Astrocyte of the cerebellum (primary cell): ENCODE measurements around the gene DPP7.

Source experiments
- DNase-seq: peaks from one replicate; pipeline ENCODE4 v3.0.0-alpha.2; 2011; ENCODE audit warnings: low read depth
- H3K4me3 ChIP-seq: 2 replicates; pipeline ENCODE4 v1.5.1; 2011; ENCODE audit warnings: mild to moderate bottlenecking, low read depth, low read length, moderate library complexity
- CTCF ChIP-seq: IDR thresholded peaks from 2 replicates; pipeline ENCODE4 v1.5.1; 2012; ENCODE audit warnings: low read length, low read depth, moderate library complexity, mild to moderate bottlenecking; ENCODE audit errors: missing control alignments
- in situ Hi-C: cut with HindIII; loops from 2 replicates; pipeline ENCODE4 v1.10.0; 2017; ENCODE audit warnings: low sequenced_read_pairs

The DPP7 gene

GRCh38 chr9:137110911-137111787 lies 3.4 kb downstream of the DPP7 start:
- TF ChIP-seq CTCF: no peak
- H3K4me3 ChIP-seq: no peak overlapping the region
- no peak for DNase-seq
- in situ Hi-C loops: no loop called here

DNA sequence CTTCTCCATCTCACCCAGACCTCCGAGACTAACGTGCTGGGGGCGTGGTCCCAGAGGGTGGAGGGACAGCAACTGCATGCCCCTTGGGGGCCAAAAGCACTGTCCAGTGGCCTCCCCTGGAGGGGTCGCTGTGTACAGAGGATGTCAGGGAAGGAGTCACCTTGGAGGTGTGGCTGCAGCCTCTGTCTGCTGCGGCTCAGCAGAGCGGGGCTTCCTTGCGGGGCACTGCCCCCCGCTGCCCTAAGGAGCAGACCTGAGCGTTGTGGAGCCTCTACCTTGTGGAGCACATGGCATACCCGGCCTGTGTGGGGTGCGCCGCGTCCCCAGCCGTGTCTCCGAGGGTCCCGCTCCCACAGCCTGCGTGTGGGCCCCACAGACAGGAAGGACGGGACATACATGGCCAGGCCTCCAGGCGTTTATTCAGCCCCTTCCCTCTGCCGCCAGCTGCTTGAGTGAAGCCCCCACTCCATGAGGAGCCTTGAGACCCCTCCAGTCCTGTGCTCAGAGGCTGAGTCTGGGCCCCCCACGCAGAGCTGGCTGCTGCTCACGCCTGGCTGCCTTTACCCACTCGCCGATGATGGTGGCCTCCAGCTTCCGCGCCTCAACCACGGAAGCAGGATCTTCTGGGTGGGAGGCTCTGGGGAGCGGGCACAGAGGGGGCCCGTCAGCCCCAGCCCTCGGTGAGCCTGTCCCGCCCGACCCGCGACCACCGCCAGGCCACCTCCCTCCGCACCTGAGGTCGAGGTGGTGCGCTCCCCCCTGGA lies 4.2 kb downstream of the DPP7 start:
- in situ Hi-C loops: no loop called here
- DNase-seq: no peak
- no peak for TF ChIP-seq CTCF
- H3K4me3 ChIP-seq: no peak overlapping the region

DNA sequence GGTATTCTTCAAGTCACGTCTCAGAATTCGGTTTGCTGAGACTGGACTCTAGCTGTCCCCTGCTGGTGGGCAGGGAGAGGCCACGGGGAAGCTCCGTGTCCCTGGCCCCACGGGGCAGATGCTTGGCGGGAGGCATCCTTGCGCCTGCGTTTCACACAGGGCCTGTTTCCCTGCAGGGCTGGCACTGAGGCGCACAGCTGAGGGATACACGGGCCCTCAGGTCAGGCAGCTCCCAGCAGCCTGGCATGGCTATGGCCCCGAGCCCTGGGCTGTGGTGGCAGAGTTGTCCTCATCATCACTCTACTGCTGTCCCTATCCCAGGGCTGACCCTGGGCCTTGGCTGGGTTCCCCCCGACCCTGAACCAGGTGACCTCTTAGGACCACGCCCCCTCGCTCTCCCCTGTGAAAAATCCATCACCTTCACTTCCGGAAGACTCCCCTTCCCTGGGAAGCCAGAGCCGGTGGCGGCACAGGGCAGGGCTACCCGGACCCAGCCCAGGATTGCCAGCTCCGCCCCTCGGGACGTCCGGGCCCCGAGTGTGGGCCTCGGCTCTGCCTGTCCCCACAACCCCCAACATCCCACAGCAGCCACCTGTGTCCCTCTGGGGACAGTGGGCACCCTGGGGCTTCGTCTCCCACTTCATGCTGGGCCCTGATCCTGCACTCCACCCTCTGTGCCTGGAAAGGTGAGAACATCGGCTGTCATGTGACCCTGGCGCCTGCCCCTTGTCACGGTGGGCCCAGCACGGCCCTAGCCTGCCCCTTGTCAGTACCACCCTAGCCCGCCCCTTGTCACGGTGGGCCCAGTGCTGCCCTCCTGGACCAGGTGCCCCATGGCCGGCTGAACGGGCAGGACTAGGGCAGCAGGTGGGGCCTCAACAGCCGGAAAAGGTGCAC lies 5.0 kb downstream of the DPP7 start:
- DNase-seq: no peak
- H3K4me3 ChIP-seq: no peak overlapping the region
- in situ Hi-C loops: no loop called here
- TF ChIP-seq CTCF: no peak

DNA sequence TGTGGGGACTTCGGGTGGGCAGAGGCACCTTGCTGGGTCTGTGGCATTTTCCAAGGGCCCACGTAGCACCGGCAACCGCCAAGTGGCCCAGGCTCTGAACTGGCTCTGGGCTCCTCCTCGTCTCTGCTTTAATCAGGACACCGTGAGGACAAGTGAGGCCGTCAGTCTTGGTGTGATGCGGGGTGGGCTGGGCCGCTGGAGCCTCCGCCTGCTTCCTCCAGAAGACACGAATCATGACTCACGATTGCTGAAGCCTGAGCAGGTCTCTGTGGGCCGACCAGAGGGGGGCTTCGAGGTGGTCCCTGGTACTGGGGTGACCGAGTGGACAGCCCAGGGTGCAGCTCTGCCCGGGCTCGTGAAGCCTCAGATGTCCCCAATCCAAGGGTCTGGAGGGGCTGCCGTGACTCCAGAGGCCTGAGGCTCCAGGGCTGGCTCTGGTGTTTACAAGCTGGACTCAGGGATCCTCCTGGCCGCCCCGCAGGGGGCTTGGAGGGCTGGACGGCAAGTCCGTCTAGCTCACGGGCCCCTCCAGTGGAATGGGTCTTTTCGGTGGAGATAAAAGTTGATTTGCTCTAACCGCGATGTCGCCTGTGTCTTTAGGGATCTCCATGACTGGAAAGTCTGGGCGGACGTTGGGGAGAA lies 5.8 kb downstream of the DPP7 start:
- in situ Hi-C loops: no loop called here
- DNase-seq: no peak
- TF ChIP-seq CTCF: no peak
- H3K4me3 ChIP-seq: no peak overlapping the region

- no peak for TF ChIP-seq CTCF
- no peak for DNase-seq
- in situ Hi-C loops: no loop called here
- H3K4me3 ChIP-seq: no peak overlapping the region
Observed at GRCh38 chr9:137107982-137108381, 6.6 kb downstream of the DPP7 start.
